HepG2 (cell line): ENCODE results near the gene UCN3. TPM values are rescaled to one million over a fixed set of nuclear protein-coding genes. Genes with fewer than 3 reads are reported as not detected.

Experiments used
- ATAC-seq: fragments of 200-7000 bp; cut with Tn5 transposase; 3 replicates; pipeline ENCODE4 v1.9.1; 2020; ENCODE audit warnings: mild to moderate bottlenecking, moderate library complexity
- BruUV-seq: library from RNA; stranded (reverse); fragments of 400-500 nt; replicated peaks from 2 replicates; lab custom pipeline; 2021; lab: Mats Ljungman, UMichigan
- CTCF ChIA-PET: fragments of 300-600 bp; formaldehyde crosslinking; extraction: SDS; loops from one replicate; lab custom pipeline; 2021; ENCODE audit warnings: low total read pairs, inconsistent platforms, low intra/inter-chr PET ratio; lab: Yijun Ruan, JAX
- POLR2A ChIA-PET: fragments of 350-600 bp; sonication (Branson Sonifier 250); formaldehyde crosslinking; loops from one replicate; lab custom pipeline; 2020; ENCODE audit warnings: antibody characterized with exemption, inconsistent platforms; lab: Yijun Ruan, JAX
- DNase-seq: peaks from one replicate; pipeline ENCODE4 v3.0.0-alpha.2; 2015; ENCODE audit warnings: low spot score
- FAIRE-seq: peaks from 3 replicates; lab custom pipeline; 2011; peaks lifted over from hg19 to GRCh38; lab: Jason Lieb, UNC
- H2AFZ ChIP-seq: one replicate; pipeline ENCODE4 v1.6.1; 2011; ENCODE audit warnings: low read length, inconsistent platforms
- H3K27ac ChIP-seq: fragments of 300-600 bp; 3 replicates; pipeline ENCODE4 v1.8.0; 2011; ENCODE audit warnings: mixed run types, mild to moderate bottlenecking, mixed read lengths, low read length, inconsistent platforms; ENCODE audit not compliant: insufficient read depth; ENCODE audit errors: extremely low read length
- H3K27me3 ChIP-seq, 2 experiments: fragments of 200-600 bp in 1 of 2; 2 replicates in 1 of 2; 3 replicates in 1 of 2; pipeline versions ENCODE4 v1.6.0 to v1.8.0; 2011; ENCODE audit warnings: low read length in 2 of 2, mild to moderate bottlenecking in 2 of 2, moderate library complexity in 2 of 2, inconsistent platforms in 1 of 2; ENCODE audit not compliant: insufficient read depth in 2 of 2, control insufficient read depth in 1 of 2
- H3K36me3 ChIP-seq, 2 experiments: fragments of 200-600 bp in 1 of 2; replicated peaks in 1 of 2; 2 replicates in 1 of 2; 3 replicates in 1 of 2; pipeline versions ENCODE4 v1.5.1 to v1.8.0; 2011; ENCODE audit warnings: low read length in 2 of 2, inconsistent platforms in 1 of 2; ENCODE audit not compliant: insufficient read depth in 2 of 2, control insufficient read depth in 1 of 2
- H3K4me1 ChIP-seq: 2 replicates; pipeline ENCODE4 v1.5.1; 2012; ENCODE audit warnings: low read length, inconsistent platforms; ENCODE audit not compliant: insufficient read depth
- H3K4me2 ChIP-seq: 2 replicates; pipeline ENCODE4 v1.6.0; 2011; ENCODE audit warnings: low read depth, low read length, inconsistent platforms
- H3K4me3 ChIP-seq, 3 experiments: fragments of 200-600 bp in 1 of 3; sonication (generic), shearing (Covaris generic) in 1 of 3; replicated peaks in 1 of 3; 2 replicates each; pipeline ENCODE4 v1.5.1; 2011 to 2016; ENCODE audit warnings: low read length in 3 of 3, inconsistent platforms in 2 of 3, low read depth in 2 of 3, mild to moderate bottlenecking in 2 of 3, control low read depth in 1 of 3, mixed read lengths in 1 of 3; ENCODE audit not compliant: insufficient read depth in 1 of 3
- H3K79me2 ChIP-seq: one replicate; pipeline ENCODE4 v1.6.1; 2011; ENCODE audit warnings: low read length, inconsistent platforms; ENCODE audit not compliant: insufficient read depth
- H3K9ac ChIP-seq: 2 replicates; pipeline ENCODE4 v1.6.0; 2011; ENCODE audit warnings: mild to moderate bottlenecking, low read depth, low read length, inconsistent platforms; ENCODE audit not compliant: insufficient read depth
- H3K9me3 ChIP-seq: 2 replicates; pipeline ENCODE4 v1.5.1; 2012; ENCODE audit warnings: mild to moderate bottlenecking, low read length
- H4K20me1 ChIP-seq: 2 replicates; pipeline ENCODE4 v1.6.0; 2011; ENCODE audit warnings: inconsistent platforms, mild to moderate bottlenecking, low read length, moderate library complexity; ENCODE audit not compliant: insufficient read depth
- AKAP8 ChIP-seq: sonication (generic); formaldehyde crosslinking; IDR thresholded peaks from 2 replicates; pipeline ENCODE4 v1.5.1; 2020; ENCODE audit warnings: mild to moderate bottlenecking, missing genetic modification reagents
- FOXP4 ChIP-seq: sonication (generic); formaldehyde crosslinking; IDR thresholded peaks from 2 replicates; pipeline ENCODE4 v1.4.0; 2020; ENCODE audit warnings: missing genetic modification reagents
- GABPA ChIP-seq, 2 experiments: IDR thresholded peaks; 2 replicates each; pipeline ENCODE4 v1.6.1; 2011 to 2016; ENCODE audit warnings: low read depth in 2 of 2, low read length in 1 of 2, missing biosample characterization in 1 of 2, missing genetic modification characterization in 1 of 2
- HMGXB4 ChIP-seq, 2 experiments: sonication (generic) in 1 of 2; formaldehyde crosslinking in 1 of 2; IDR thresholded peaks; 2 replicates each; pipeline versions ENCODE4 v1.4.0 to v1.6.1; 2018 to 2020; ENCODE audit warnings: missing genetic modification reagents in 2 of 2, borderline replicate concordance in 1 of 2, low read depth in 1 of 2, mild to moderate bottlenecking in 1 of 2, missing biosample characterization in 1 of 2
- IRF9 ChIP-seq: sonication (generic); formaldehyde crosslinking; IDR thresholded peaks from 2 replicates; pipeline ENCODE4 v1.8.0; 2022; ENCODE audit warnings: missing genetic modification reagents, mild to moderate bottlenecking, borderline replicate concordance
- PHF20 ChIP-seq: sonication (generic); formaldehyde crosslinking; IDR thresholded peaks from 2 replicates; pipeline ENCODE4 v1.5.0; 2020; ENCODE audit warnings: mild to moderate bottlenecking, missing genetic modification reagents
- RBM39 ChIP-seq: fragments of 200-400 bp; formaldehyde crosslinking; IDR thresholded peaks from one replicate; pipeline ENCODE4 v1.6.1; 2018; ENCODE audit warnings: antibody characterized with exemption, mild to moderate bottlenecking, low read depth, low read length; ENCODE audit not compliant: poor library complexity, severe bottlenecking
- RCOR2 ChIP-seq: IDR thresholded peaks from 2 replicates; pipeline ENCODE4 v1.6.1; 2016; ENCODE audit warnings: missing biosample characterization, missing genetic modification reagents
- SALL1 ChIP-seq: sonication (generic); formaldehyde crosslinking; IDR thresholded peaks from 2 replicates; pipeline ENCODE4 v1.8.0; 2022; ENCODE audit warnings: mild to moderate bottlenecking, missing genetic modification reagents
- UBTF ChIP-seq: sonication (generic); formaldehyde crosslinking; IDR thresholded peaks from 2 replicates; pipeline ENCODE4 v1.4.0; 2020; ENCODE audit warnings: mild to moderate bottlenecking, missing genetic modification reagents
- XBP1 ChIP-seq: sonication (generic); formaldehyde crosslinking; IDR thresholded peaks from 2 replicates; pipeline ENCODE4 v1.5.0; 2020; ENCODE audit warnings: missing genetic modification reagents
- ZNF101 ChIP-seq: sonication (generic); formaldehyde crosslinking; IDR thresholded peaks from 2 replicates; pipeline ENCODE4 v1.4.0; 2020; ENCODE audit warnings: mild to moderate bottlenecking, low read depth, missing genetic modification reagents, borderline replicate concordance
- ZNF235 ChIP-seq: sonication (generic); formaldehyde crosslinking; IDR thresholded peaks from 2 replicates; pipeline ENCODE4 v1.8.1; 2023; ENCODE audit warnings: mild to moderate bottlenecking, missing genetic modification reagents, borderline replicate concordance
- ZUFSP ChIP-seq: sonication (generic); formaldehyde crosslinking; IDR thresholded peaks from 2 replicates; pipeline ENCODE4 v1.9.0; 2021; ENCODE audit warnings: missing genetic modification reagents, mild to moderate bottlenecking, borderline replicate concordance
- WGBS: methylation state at CpG from one replicate; pipeline ENCODE4 v1.1.6; 2017; ENCODE audit warnings: low lambda C conversion rate; 5-methylcytosine and 5-hydroxymethylcytosine counted together
- in situ Hi-C: cut with HindIII; loops from 2 replicates; pipeline ENCODE4 v1.10.0; 2017; ENCODE audit warnings: low pct_unique_long_range_greater_than_20kb; ENCODE audit not compliant: extremely low pct_ligation_motif_present
- intact Hi-C: fragments of 100-400 bp; cut with micrococcal nuclease; formaldehyde crosslinking; loops from one replicate; pipeline ENCODE4 v1.10.0; 2022; ENCODE audit not compliant: unreplicated experiment
- polyA plus RNA-seq, 8 experiments: library from polyadenylated mRNA; depleted of rRNA in 3 of 8; stranded (reverse) in 7 of 8; unstranded in 1 of 8; fragments of >200 nt; fragmentation: Illumina TruSeq in 4 of 8; extraction: Trizol in 4 of 8; gene quantifications; 2 replicates each; pipeline versions ENCODE4 v1.2.1 to v1.2.3, GENCODE V29; 2011 to 2016; ENCODE audit warnings: low read depth in 4 of 8, missing spikeins in 1 of 8, mixed read lengths in 1 of 8; ENCODE audit not compliant: insufficient read depth in 1 of 8
- total RNA-seq, 5 experiments: library from RNA; depleted of rRNA; stranded (reverse); fragments of >200 nt; fragmentation: Illumina TruSeq; extraction: Trizol; gene quantifications; 2 replicates each; pipeline ENCODE4 v1.2.3, GENCODE V29; 2016; ENCODE audit warnings: low read depth in 1 of 5

UCN3 gene
- total and polyA plus RNA-seq, 2 of the 13 experiments (the other 11 are each of a cell fraction or from before 2014, with no cell fraction given): not detected

GRCh38 chr10:5317547-5318107 is 47.1 kb upstream of the UCN3 start:
- BruUV-seq: no TSS peak
- Histone ChIP-seq H3K27ac (no peak overlapping the region), H3K9me3 (no peaks in the 10 kb centered on the region), H4K20me1 (no peaks in the 10 kb centered on the region), H3K27me3 (peaks cover 1 to 38% of the 10 kb centered on the region in 2 experiments), H3K36me3 (no peaks in the 10 kb centered on the region), H2AFZ (no peak overlapping the region), H3K79me2 (no peaks in the 10 kb centered on the region), H3K4me3 (no peak overlapping the region; a peak in 1 of 6 replicates), H3K4me1 (peaks cover 11% of the 10 kb centered on the region; the same call in 1 of the 2 replicates), H3K4me2 (peak overlapping the region; percentile 48), H3K9ac (no peak overlapping the region)
- peak; percentile 52 for ATAC-seq
- intact Hi-C loops: no loop called here
- in situ Hi-C loops: no loop called here
- 5% methylated on average over 10 of the region's 10 CpGs for WGBS
- POLR2A ChIA-PET: no interaction called here
- DNase-seq: peak; percentile 19
- CTCF ChIA-PET: no interaction called here
- FAIRE-seq: no peak
- TF ChIP-seq RCOR2 (CRISPR knock-in tag): no peak
- no peak for TF ChIP-seq GABPA (IDR thresholded peaks at IDR 0.05; ENCODE audit: low read depth, low read length)
- no peak for TF ChIP-seq GABPA (CRISPR knock-in tag; IDR thresholded peaks at IDR 0.05; ENCODE audit: low read depth)
- TF ChIP-seq ZUFSP (CRISPR knock-in tag): no peak
- peak; percentile 15; the same call in 1 of the 2 replicates for TF ChIP-seq SALL1
- no peak for TF ChIP-seq AKAP8 (CRISPR knock-in tag)
- no peak for TF ChIP-seq HMGXB4 (CRISPR knock-in tag; IDR thresholded peaks at IDR 0.05; ENCODE audit: borderline replicate concordance in 1 of 2, low read depth in 1 of 2)
- no peak for TF ChIP-seq UBTF (CRISPR knock-in tag)
- no peak for TF ChIP-seq FOXP4 (CRISPR knock-in tag)
- TF ChIP-seq ZNF101 (CRISPR knock-in tag): no peak
- TF ChIP-seq XBP1 (CRISPR knock-in tag): no peak
- no peak for TF ChIP-seq IRF9 (CRISPR knock-in tag)
- no peak for TF ChIP-seq PHF20 (CRISPR knock-in tag)
- no peak for TF ChIP-seq ZNF235 (CRISPR knock-in tag)
- TF ChIP-seq RBM39: no peak
